HG03045 (cell line): ENCODE results near the gene GPNMB.
"Not testable (repeated sequence)": the region's sequence is repeated elsewhere in the genome, so short reads cannot be mapped to it uniquely, and the experiment has no call there.

Experiments
- ATAC-seq: cut with Tn5 transposase; IDR thresholded peaks from one replicate; pipeline ENCODE4 v1.9.1; 2021; ENCODE audit warnings: mild to moderate bottlenecking, moderate library complexity; ENCODE audit not compliant: unreplicated experiment

GPNMB gene

GRCh38 chr7:23246555-23246954 is at the start of gene GPNMB:
TSS of gene GPNMB (plus strand) at chr7:23246775. CDS start at chr7:23246858, 83 bp downstream.
- ATAC-seq = no peak

- not testable (repeated sequence) for ATAC-seq
These were observed 48.8 kb upstream of the GPNMB start for GRCh38 chr7:23197745-23198144.

- no peak for ATAC-seq
These were observed 46.2 kb upstream of the GPNMB start for GRCh38 chr7:23200331-23200730.

- ATAC-seq = no peak
These were observed 42.3 kb upstream of the GPNMB start for GRCh38 chr7:23204241-23204640.

- ATAC-seq = no peak
These were observed 41.0 kb upstream of the GPNMB start for GRCh38 chr7:23205577-23205908.

DNA sequence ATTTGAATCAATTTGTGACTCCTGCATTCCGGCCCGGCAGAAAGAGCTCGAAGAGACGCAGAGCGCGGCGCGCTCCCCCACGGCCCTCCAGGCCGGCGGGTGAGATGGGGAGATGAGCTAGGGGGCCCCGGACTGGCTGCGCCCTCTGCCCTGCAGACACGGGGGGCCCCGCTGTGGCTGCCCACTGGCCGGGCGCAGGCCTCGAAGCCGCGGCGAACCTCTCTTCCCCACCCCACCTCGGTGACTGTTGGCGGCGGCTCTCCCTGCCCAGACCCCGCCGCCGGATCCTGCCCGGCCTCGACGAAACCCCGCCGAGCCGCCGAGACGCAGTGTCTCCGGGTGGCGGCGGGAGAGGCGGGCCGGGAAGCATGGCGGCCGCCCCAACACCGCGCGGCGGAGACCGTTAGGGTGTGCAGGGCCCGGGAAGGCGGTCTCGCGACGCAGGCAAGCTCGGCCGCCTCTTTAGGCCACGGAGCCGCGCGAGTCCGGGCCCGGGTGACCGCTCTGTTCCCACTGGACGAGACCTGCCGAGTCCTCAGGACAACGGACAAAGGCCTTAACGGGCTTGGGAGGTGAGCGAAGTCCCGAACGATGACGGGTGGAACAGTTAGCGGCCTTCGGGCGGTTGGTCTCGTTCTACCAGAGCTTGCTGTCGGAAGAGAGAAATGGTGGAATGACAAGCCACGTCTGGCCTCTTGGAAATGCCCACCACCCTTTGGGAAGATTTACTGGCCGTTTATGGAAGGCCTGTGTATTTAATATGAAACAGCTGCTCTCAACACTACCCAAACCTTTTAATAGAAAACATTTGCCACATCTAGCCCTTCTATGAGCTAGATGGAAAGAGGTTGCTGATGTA is 40.4 kb upstream of the GPNMB start:
- ATAC-seq = no peak

- ATAC-seq = no peak
These were observed 39.6 kb upstream of the GPNMB start for GRCh38 chr7:23207021-23207420.

- no peak for ATAC-seq
These were observed 38.7 kb upstream of the GPNMB start for GRCh38 chr7:23207884-23208283.

GRCh38 chr7:23208316-23208715 is 38.3 kb upstream of the GPNMB start:
- no peak for ATAC-seq

DNA sequence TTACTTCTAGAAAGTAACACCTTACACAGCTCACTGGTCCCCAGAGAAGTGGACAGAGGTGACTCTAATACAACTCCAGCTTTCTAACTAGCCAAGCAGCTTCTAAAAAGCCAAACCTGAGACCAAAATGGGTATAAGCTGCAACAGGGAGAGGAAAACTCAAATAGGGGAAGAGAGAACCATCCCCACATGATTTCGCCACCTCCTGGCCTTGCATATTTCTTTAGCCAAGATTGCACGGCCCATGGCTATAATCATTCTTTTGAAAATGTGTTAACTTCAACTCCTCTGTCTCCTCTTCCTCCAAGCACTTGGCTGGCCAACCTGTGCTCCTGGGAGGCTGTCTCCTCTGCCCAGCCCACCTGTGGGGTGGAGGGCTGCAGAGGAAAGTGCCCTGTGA is 36.1 kb upstream of the GPNMB start:
- no peak for ATAC-seq

- ATAC-seq = no peak
These were observed 35.0 kb upstream of the GPNMB start for GRCh38 chr7:23211589-23211988.

GRCh38 chr7:23212395-23212794 is 34.2 kb upstream of the GPNMB start:
- no peak for ATAC-seq

- ATAC-seq = no peak
These were observed 33.7 kb upstream of the GPNMB start for GRCh38 chr7:23212841-23213240.

GRCh38 chr7:23213755-23214154 is 32.8 kb upstream of the GPNMB start:
- ATAC-seq = no peak

GRCh38 chr7:23214423-23214822 is 32.2 kb upstream of the GPNMB start:
- ATAC-seq = no peak

DNA sequence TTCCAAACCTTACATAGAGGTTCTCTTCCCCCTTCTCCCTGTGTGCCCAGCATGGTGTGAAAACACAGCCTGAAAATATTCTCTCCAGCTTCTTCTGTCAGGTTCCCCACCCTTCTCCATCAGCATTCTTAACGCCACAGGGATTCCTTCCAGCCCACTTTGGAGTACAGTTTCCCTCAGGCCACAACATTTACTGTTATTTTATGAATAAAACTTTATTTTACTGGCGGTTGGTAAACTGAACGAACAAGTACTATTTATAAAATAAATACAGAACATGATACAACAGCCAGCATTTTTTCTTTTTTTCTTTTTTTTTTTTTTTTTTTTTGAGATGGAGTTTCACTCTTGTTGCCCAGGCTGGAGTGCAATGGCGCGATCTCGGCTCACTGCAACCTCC is 31.6 kb upstream of the GPNMB start:
- ATAC-seq = no peak

GRCh38 chr7:23216021-23216420 is 30.6 kb upstream of the GPNMB start:
- ATAC-seq = no peak

- ATAC-seq = no peak
These were observed 28.4 kb upstream of the GPNMB start for GRCh38 chr7:23218196-23218595.

DNA sequence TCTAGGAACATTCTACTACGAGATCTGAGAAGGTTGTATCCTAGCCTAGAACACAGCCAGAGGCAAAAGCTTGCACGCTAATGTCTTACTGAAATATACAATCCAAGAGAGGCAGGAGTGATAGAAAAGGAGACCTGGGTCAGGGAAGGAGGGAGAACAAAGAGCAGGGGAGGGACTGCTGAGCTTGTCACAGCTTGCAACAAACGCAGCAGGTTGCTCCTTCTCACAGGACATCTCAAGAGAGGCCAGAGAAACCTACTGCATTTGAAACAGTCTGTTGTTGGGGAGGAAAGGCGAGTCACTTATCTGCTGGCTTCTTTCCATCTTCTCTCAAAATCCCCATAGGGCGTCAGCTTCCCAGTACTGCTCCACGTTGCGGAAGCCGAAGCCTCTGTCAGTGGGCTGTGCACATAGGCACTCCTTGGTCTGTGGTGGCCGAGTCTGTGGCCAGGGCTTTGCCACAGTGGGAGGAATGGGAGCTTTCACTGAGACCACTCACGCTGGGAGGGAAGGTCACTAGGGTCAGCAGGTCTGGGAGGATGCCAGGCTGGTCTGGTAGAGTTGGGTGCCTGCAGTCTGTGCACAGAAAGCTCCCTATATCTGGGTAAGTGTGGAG is 25.8 kb upstream of the GPNMB start:
- ATAC-seq = no peak

DNA sequence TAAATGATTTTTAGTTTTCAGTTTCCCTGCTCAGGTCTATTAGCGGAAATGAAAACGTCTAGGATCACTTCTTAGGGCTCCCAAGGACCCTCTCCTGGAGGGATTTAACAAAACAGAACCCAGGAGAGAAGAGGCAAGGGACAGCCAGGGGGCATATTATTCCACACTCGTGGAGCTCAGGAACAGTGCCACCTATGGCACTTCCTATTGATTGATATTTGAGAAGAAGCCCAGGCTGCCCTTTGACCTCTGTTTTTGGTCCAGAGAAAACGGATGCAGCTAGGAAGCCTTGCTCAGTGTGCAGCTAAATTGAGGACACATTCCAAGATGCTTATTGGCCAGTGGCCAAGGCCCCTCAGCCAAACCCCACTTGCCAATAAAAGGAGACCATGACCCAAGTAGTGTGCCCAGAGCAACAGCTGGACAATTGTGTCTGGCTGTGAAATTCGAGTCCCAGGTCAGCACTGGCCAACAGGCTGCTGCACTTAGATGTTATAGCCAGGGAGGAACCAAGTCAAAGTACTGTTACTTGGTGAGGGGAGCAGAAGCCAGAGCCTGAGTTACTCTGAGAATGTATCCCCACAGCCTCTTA is 24.0 kb upstream of the GPNMB start:
- no peak for ATAC-seq

DNA sequence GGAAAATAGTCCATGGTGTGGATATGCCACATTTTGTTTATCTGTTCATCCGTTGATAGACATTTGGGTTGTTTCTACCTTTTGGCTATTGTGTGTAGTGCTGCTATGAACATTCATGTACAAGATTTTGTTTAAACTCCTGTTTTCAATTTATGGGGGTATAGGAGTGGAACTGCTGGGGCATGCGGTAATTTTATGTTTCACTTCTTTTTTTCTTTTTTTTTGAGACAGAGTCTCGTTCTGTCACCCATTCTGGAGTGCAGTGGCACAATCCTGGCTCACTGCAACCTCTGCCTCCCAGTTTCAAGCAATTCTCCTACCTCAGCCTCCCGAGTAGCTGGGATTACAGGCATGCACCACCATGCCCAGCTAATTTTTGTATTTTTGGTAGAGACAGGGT is 22.2 kb upstream of the GPNMB start:
- not testable (repeated sequence) for ATAC-seq

DNA sequence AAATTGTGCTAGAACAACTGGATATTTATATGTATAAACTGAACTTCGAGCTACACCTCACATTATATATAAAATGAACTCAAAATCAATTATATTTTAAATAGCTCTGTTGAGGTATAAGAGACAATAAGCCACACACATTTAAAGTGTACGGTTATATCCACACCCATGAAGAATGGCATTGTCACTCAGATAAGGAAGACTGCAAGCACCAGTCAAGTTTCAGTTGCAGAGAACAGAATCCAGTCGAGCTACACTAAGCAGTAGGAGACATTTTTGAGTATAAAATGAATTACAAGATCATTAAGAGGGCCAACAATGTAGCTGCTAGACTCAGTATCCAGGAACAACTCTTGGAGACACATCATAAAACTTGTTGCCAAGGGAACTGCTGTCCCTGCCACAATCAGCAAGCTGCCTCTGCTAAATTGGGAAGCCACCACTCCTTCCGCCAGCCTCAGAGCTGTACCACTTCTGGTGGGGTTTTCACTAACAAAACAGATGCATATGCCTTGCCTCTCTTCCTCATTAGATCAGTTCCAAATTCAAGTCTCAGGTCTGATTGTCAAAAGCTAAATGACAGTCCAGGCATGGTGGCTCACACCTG is 19.6 kb upstream of the GPNMB start:
- ATAC-seq = no peak
